Uterus (tissue), 4 donors: Measurements from ENCODE around the gene TGFB1. TPM values are rescaled to one million over a fixed set of nuclear protein-coding genes. Genes with fewer than 3 reads are reported as not detected.
"Not testable (repeated sequence)": the region's sequence is repeated elsewhere in the genome, so short reads cannot be mapped to it uniquely, and the experiment has no call there.

Experiments used
- DNase-seq, 2 donors: peaks; one replicate each; pipeline ENCODE4 v3.0.0-alpha.2; 2019 to 2020
- H3K27ac ChIP-seq, 2 donors: fragments of 200-600 bp; sonication (generic); 1 replicate in 1 of 2; 2 replicates in 1 of 2; pipeline ENCODE4 v1.5.1; 2016 to 2018
- H3K27me3 ChIP-seq, 2 donors: fragments of 200-600 bp; sonication (generic); one replicate each; pipeline ENCODE4 v1.5.1; 2018 to 2019; ENCODE audit warnings: control low read depth in 1 of 2
- H3K36me3 ChIP-seq, 2 donors: fragments of 200-600 bp; sonication (generic); one replicate each; pipeline ENCODE4 v1.5.1; 2019; ENCODE audit warnings: control low read depth in 1 of 2
- H3K4me1 ChIP-seq, 2 donors: fragments of 200-600 bp; sonication (generic); one replicate each; pipeline ENCODE4 v1.5.1; 2018 to 2019; ENCODE audit warnings: control low read depth in 1 of 2
- H3K4me3 ChIP-seq, 2 donors: fragments of 200-600 bp; sonication (generic); 1 replicate in 1 of 2; 2 replicates in 1 of 2; pipeline ENCODE4 v1.5.1; 2018 to 2019; ENCODE audit warnings: mild to moderate bottlenecking in 1 of 2
- H3K9me3 ChIP-seq, 2 donors: fragments of 200-600 bp; sonication (generic); one replicate each; pipeline ENCODE4 v1.5.1; 2019; ENCODE audit warnings: control low read depth in 1 of 2
- CTCF ChIP-seq, 4 experiments: fragments of 200-600 bp in 2 of 4; fragments of 450-650 bp in 2 of 4; sonication (generic) in 2 of 4; IDR thresholded peaks; one replicate each; pipeline ENCODE4 v1.5.1; 2016 to 2019; ENCODE audit warnings: antibody characterized with exemption in 4 of 4, mild to moderate bottlenecking in 2 of 4, moderate library complexity in 1 of 4
- POLR2A ChIP-seq, 2 donors: fragments of 450-650 bp; IDR thresholded peaks; one replicate each; pipeline ENCODE4 v1.6.1; 2016; ENCODE audit warnings: antibody characterized with exemption in 2 of 2, mild to moderate bottlenecking in 1 of 2, moderate library complexity in 1 of 2
- intact Hi-C: fragments of 100-400 bp; cut with DNase I; formaldehyde crosslinking; loops from one replicate; pipeline ENCODE4 v1.15.1; 2023; ENCODE audit warnings: low total_unique reads
- total RNA-seq, 4 donors: library from RNA; depleted of rRNA in 3 of 4; stranded (reverse); fragments of >200 nt in 3 of 4; gene quantifications; one replicate each; pipeline versions ENCODE4 v1.1.0 to v1.2.4, GENCODE V29; 2014 to 2023
- donor health status: DM: yes; HTN: yes; CAD: no.

The TGFB1 gene
- total RNA-seq, 4 donors from 2014 or later: 6.7 to 61.7 (median 15.7) TPM

- Histone ChIP-seq H3K9me3 (no peaks in the 10 kb centered on the region), H3K27me3 (no peaks in the 10 kb centered on the region), H3K4me1 (peaks cover 0 to 6% of the 10 kb centered on the region in 2 donors), H3K4me3 (peak overlapping the region; percentile 65 to 70), H3K36me3 (no peaks in the 10 kb centered on the region), H3K27ac (peak overlapping the region; percentile 90 to 96)
- peak in 1 of 2 donors; percentile 34 for TF ChIP-seq POLR2A (IDR thresholded peaks at IDR 0.05)
- TF ChIP-seq CTCF (IDR thresholded peaks at IDR 0.05): no peak
- DNase-seq: peak; percentile 66 to 67
- intact Hi-C loops: no loop called here
Observed at GRCh38 chr19:41351339-41352245, 2.1 kb downstream of the TGFB1 start.

- Histone ChIP-seq H3K4me3 (peak overlapping the region; percentile 65 to 70), H3K27me3 (no peaks in the 10 kb centered on the region), H3K9me3 (no peaks in the 10 kb centered on the region), H3K36me3 (no peaks in the 10 kb centered on the region), H3K4me1 (peaks cover 0 to 6% of the 10 kb centered on the region in 2 donors), H3K27ac (peak overlapping the region; percentile 90 to 96)
- no peak for DNase-seq
- intact Hi-C loops: no loop called here
- TF ChIP-seq CTCF (IDR thresholded peaks at IDR 0.05): no peak
- TF ChIP-seq POLR2A (IDR thresholded peaks at IDR 0.05): no peak
Observed at GRCh38 chr19:41350735-41351338, 2.9 kb downstream of the TGFB1 start.

GRCh38 chr19:41346916-41347315 lies 6.8 kb downstream of the TGFB1 start:
- DNase-seq, H3K9me3 ChIP-seq, intact Hi-C loops, H3K4me1 ChIP-seq, H3K36me3 ChIP-seq, H3K27me3 ChIP-seq, H3K27ac ChIP-seq, H3K4me3 ChIP-seq: not testable (repeated sequence)

GRCh38 chr19:41344162-41344561 lies 9.6 kb downstream of the TGFB1 start:
- no peaks in the 10 kb centered on the region for H3K36me3 ChIP-seq
- no peaks in the 10 kb centered on the region for H3K4me1 ChIP-seq
- H3K9me3 ChIP-seq: no peaks in the 10 kb centered on the region
- TF ChIP-seq CTCF (IDR thresholded peaks at IDR 0.05): no peak
- no peak for TF ChIP-seq POLR2A (IDR thresholded peaks at IDR 0.05)
- no peak overlapping the region for H3K27ac ChIP-seq
- no peaks in the 10 kb centered on the region for H3K27me3 ChIP-seq
- H3K4me3 ChIP-seq: no peak overlapping the region
- DNase-seq: no peak
- intact Hi-C loops: no loop called here

GRCh38 chr19:41341669-41342490 lies 11.8 kb downstream of the TGFB1 start:
- TF ChIP-seq POLR2A (IDR thresholded peaks at IDR 0.05) (no peak), CTCF (IDR thresholded peaks at IDR 0.05) (no peak)
- no peaks in the 10 kb centered on the region for H3K36me3 ChIP-seq

More at GRCh38 chr19:41341669-41342490, 11.8 kb downstream of the TGFB1 start:
- intact Hi-C loops: no loop called here
- H3K4me1 ChIP-seq: no peaks in the 10 kb centered on the region
- no peaks in the 10 kb centered on the region for H3K9me3 ChIP-seq
- H3K27ac ChIP-seq: no peak overlapping the region
- H3K27me3 ChIP-seq: no peaks in the 10 kb centered on the region
- DNase-seq: no peak
- no peak overlapping the region for H3K4me3 ChIP-seq
